Ovary (tissue), 9 donors: Measurements from ENCODE around the gene IFI6. TPM values are rescaled to one million over a fixed set of nuclear protein-coding genes. Genes with fewer than 3 reads are reported as not detected.
"Not testable (repeated sequence)": the region's sequence is repeated elsewhere in the genome, so short reads cannot be mapped to it uniquely, and the experiment has no call there.

ENCODE experiments used
- DNase-seq, 5 donors: peaks; one replicate each; pipeline ENCODE4 v3.0.0-alpha.2; 2019 to 2020
- H3K27ac ChIP-seq, 2 donors: fragments of 200-600 bp; one replicate each; pipeline versions ENCODE4 v1.5.1 to v1.8.0; 2019 to 2022
- H3K27me3 ChIP-seq: fragments of 200-600 bp; one replicate; pipeline ENCODE4 v1.8.0; 2022
- H3K36me3 ChIP-seq: fragments of 200-600 bp; sonication (generic); one replicate; pipeline ENCODE4 v1.5.1; 2019
- H3K4me1 ChIP-seq: one replicate; pipeline ENCODE4 v1.8.1; 2013; ENCODE audit warnings: mild to moderate bottlenecking, moderate library complexity; ENCODE audit not compliant: insufficient read depth
- H3K4me3 ChIP-seq: fragments of 200-600 bp; sonication (generic); one replicate; pipeline ENCODE4 v1.5.1; 2017
- H3K9me3 ChIP-seq, 2 donors: fragments of 200-600 bp in 1 of 2; sonication (generic) in 1 of 2; one replicate each; pipeline versions ENCODE4 v1.5.1 to v1.8.1; 2013 to 2019; ENCODE audit warnings: mild to moderate bottlenecking in 1 of 2, moderate library complexity in 1 of 2
- EP300 ChIP-seq: sonication (generic); formaldehyde crosslinking; IDR thresholded peaks from one replicate; pipeline ENCODE4 v1.6.1; 2017; ENCODE audit warnings: antibody characterized with exemption
- POLR2A ChIP-seq: fragments of 450-650 bp; IDR thresholded peaks from one replicate; pipeline ENCODE4 v1.6.1; 2017; ENCODE audit warnings: antibody characterized with exemption, mild to moderate bottlenecking, moderate library complexity
- WGBS, 3 donors: extraction: QIAGEN DNeasy Blood & Tissue Kit in 1 of 3; methylation state at CpG; one replicate each; pipeline versions ENCODE4 v1.1.5 to v1.1.7; 2013 to 2017; 5-methylcytosine and 5-hydroxymethylcytosine counted together
- intact Hi-C, 4 donors: fragments of 100-400 bp; cut with DNase I; formaldehyde crosslinking; loops; one replicate each; pipeline versions ENCODE4 v1.11.0 to v1.15.1; 2022 to 2023
- polyA plus RNA-seq, 2 donors: library from polyadenylated mRNA; stranded (reverse); fragments of 200-250 nt in 1 of 2; fragments of 350-450 nt in 1 of 2; fragmentation: Illumina TruSeq in 1 of 2; extraction: RNeasy Lipid Tissue Mini Kit (QIAGEN cat#74804) in 1 of 2; gene quantifications; one replicate each; pipeline ENCODE4 v1.2.3, GENCODE V29; 2013 to 2014
- total RNA-seq, 7 donors: library from RNA; depleted of rRNA in 2 of 7; stranded (reverse); fragments of >200 nt in 2 of 7; fragmentation: NEBNext Ultra II Directional in 3 of 7; extraction: Animal tissue kit (Norgen Biotek cat#: 25700) in 3 of 7; gene quantifications; one replicate each; pipeline versions ENCODE4 v1.1.0 to v1.2.4, GENCODE V29; 2016 to 2023
- TF ChIP-seq, protein P1 (sequence below), 3 donors: fragments of 450-650 bp in 2 of 3; fragments of 200-600 bp in 1 of 3; IDR thresholded peaks; one replicate each; pipeline versions ENCODE4 v1.5.1 to v1.8.0; 2016 to 2022; ENCODE audit warnings: antibody characterized with exemption in 3 of 3, mild to moderate bottlenecking in 1 of 3
- donor health status: DM: no; HTN: no; CAD: no; lungs with moderate emphysema.
- donor health status: DM: no; HTN: no; CAD: no.
- donor health status: Bipolar disorder and iron deficiency.
- donor health status: DM: yes; HTN: yes; CAD: no.
- donor health status: DM: no; HTN: no; CAD: no.
- donor health status: DM: yes; HTN: yes; CAD: no.

The IFI6 gene
- total and polyA plus RNA-seq, 9 donors: 30.3 to 274 (median 61.2) TPM

DNA sequence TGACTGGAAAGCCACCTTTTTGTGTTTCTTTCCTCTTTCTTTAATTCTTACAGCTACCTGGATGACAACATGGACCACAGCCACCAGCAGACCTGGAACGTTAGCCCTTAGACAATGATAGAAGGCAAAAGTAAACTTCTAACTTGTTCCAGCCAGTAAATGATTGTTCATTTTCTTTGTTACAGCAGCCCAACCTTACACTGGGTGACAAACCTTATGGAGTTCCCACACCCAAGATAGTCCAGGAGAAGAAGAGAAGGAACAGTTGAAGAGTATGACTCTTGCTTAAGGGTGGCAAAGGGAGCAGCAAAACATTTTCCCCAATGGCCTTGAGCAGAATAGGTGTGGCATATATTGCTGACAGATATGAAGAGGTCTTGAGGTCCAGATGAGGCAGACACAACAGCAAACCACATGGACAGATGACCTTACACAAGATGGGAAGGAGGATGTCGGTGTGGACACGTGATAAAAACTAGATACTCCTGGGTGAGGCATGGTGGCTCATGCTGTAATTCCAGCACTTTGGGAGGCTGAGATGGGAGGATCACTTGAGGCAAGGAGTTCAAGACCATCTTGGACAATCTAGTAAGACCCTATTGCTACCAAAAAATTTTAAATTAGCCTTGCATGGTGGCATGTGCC is 42.0 kb upstream of the IFI6 start:
- 30 to 52% (median 38%) methylated on average over 3 of the region's 3 CpGs for WGBS, 3 donors
- Histone ChIP-seq H3K27ac (no peak overlapping the region), H3K4me1 (no peaks in the 10 kb centered on the region), H3K27me3 (no peaks in the 10 kb centered on the region), H3K36me3 (no peaks in the 10 kb centered on the region), H3K9me3 (no peaks in the 10 kb centered on the region), H3K4me3 (no peak overlapping the region)
- TF ChIP-seq EP300: no peak
- no peak for DNase-seq
- intact Hi-C loops: no loop called here

DNA sequence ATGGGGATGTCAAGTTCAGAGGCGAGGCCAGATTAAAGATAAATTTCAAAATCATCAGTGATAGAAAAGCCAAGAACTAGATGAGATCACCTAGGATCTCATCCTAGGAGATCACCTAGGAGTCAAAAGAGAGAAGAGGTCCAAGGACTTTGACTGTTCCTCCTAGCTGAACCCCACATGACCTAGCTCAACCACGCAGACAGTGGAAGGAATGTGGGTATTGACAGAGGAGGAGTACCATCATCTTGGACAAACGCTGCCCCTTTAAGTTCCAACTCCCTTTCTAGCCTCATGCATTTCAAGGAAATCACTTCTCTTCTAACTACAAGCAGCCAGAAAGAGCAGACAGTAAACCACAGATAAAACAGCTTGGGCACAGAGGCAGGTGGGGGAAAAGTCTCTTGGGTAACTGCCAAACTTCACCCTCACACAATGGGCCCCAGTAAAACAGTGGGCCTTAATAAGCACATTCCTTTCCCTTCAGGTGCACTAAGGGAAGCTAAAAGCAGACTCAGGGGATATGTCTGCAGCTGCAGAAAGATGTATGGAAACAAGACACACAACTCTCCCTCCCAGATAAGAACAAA is 41.2 kb upstream of the IFI6 start:
- Histone ChIP-seq H3K4me3 (no peak overlapping the region), H3K27me3 (no peaks in the 10 kb centered on the region), H3K9me3 (no peaks in the 10 kb centered on the region), H3K4me1 (no peaks in the 10 kb centered on the region), H3K36me3 (no peaks in the 10 kb centered on the region), H3K27ac (no peak overlapping the region)
- no peak for DNase-seq
- TF ChIP-seq EP300: no peak
- no peak for TF ChIP-seq POLR2A
- TF ChIP-seq, protein P1, sequence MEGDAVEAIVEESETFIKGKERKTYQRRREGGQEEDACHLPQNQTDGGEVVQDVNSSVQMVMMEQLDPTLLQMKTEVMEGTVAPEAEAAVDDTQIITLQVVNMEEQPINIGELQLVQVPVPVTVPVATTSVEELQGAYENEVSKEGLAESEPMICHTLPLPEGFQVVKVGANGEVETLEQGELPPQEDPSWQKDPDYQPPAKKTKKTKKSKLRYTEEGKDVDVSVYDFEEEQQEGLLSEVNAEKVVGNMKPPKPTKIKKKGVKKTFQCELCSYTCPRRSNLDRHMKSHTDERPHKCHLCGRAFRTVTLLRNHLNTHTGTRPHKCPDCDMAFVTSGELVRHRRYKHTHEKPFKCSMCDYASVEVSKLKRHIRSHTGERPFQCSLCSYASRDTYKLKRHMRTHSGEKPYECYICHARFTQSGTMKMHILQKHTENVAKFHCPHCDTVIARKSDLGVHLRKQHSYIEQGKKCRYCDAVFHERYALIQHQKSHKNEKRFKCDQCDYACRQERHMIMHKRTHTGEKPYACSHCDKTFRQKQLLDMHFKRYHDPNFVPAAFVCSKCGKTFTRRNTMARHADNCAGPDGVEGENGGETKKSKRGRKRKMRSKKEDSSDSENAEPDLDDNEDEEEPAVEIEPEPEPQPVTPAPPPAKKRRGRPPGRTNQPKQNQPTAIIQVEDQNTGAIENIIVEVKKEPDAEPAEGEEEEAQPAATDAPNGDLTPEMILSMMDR (IDR thresholded peaks at IDR 0.05): no peak
- intact Hi-C loops: no loop called here
- WGBS, 3 donors: 37 to 44% (median 42%) methylated on average over 3 of the region's 3 CpGs

DNA sequence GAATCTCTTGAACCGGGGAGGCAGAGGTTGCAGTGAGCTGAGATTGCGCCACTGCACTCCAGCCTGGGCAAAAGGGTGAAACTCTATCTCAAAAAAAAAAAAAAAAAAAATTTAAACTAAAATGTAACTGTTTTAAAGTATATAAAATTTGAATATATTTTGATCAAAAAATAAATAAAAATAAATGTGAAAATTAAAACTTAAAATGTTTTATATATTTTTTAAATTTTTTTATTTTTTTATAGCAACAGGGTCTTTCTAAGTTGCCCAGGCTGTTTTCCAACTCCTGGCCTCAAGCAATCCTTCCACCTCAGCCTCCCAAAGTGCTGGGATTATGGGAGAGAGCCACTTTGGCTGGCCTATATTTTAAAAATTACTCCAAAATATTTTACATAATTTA is 38.6 kb upstream of the IFI6 start:
- Histone ChIP-seq H3K27me3 (no peaks in the 10 kb centered on the region), H3K9me3 (no peaks in the 10 kb centered on the region), H3K4me3 (no peak overlapping the region), H3K36me3 (no peaks in the 10 kb centered on the region), H3K4me1 (no peaks in the 10 kb centered on the region), H3K27ac (no peak overlapping the region)
- intact Hi-C loops: no loop called here
- TF ChIP-seq EP300: no peak
- TF ChIP-seq, protein P1 (IDR thresholded peaks at IDR 0.05): no peak
- TF ChIP-seq POLR2A: no peak
- WGBS, 3 donors: 94 to 100% (median 96%) methylated on average over 2 of the region's 2 CpGs
- no peak for DNase-seq

DNA sequence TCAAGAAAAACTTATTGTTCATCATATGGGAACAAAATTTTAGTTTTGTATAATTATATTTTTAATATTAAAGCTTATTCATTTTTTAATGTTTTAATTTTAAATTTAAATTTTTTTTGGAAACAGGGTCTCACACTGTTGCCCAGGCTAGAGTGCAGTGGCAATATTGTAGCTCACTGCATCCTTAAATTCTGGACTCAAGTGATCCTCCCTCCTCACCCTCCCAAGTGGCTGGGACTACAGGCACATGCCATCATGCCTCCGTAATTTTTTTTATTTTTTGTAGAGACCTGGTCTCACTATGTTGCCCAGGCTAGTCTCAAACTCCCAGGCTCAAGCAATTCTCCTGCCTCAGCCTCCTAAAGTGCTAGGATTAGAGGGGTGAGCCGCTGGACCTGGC is 33.6 kb upstream of the IFI6 start:
- H3K4me3 ChIP-seq: no peak overlapping the region
- no peaks in the 10 kb centered on the region for H3K9me3 ChIP-seq
- H3K27me3 ChIP-seq: no peaks in the 10 kb centered on the region
- H3K27ac ChIP-seq: no peak overlapping the region
- 69 to 73% (median 69%) methylated on average over 2 of the region's 2 CpGs for WGBS, 3 donors
- no peaks in the 10 kb centered on the region for H3K36me3 ChIP-seq
- intact Hi-C loops: no loop called here
- no peak for TF ChIP-seq POLR2A
- TF ChIP-seq, protein P1 (IDR thresholded peaks at IDR 0.05): no peak
- no peaks in the 10 kb centered on the region for H3K4me1 ChIP-seq
- DNase-seq: no peak

DNA sequence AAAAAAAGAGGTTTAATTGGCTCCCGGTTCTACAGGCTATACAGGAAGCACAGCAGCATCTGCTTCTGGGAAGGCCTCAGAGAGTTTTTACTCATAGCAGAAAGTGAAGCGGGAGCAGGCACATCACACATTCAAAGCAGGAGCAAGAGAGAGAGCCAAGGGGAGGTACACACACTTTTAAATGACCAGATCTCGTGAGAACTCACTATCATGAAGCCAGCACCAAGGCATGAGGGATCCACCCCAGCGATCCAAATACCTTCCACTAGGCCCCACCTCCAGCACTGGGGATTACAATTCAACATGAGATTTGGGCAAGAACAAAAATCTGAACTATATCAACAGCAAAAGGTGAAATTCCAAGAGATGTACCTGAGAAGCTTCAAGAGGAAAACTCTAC is 33.0 kb upstream of the IFI6 start:
- no peak overlapping the region for H3K27ac ChIP-seq
- no peak for DNase-seq
- no peaks in the 10 kb centered on the region for H3K4me1 ChIP-seq
- H3K27me3 ChIP-seq: no peaks in the 10 kb centered on the region
- no peak for TF ChIP-seq EP300
- no peak for TF ChIP-seq POLR2A
- TF ChIP-seq, protein P1 (IDR thresholded peaks at IDR 0.05): no peak
- intact Hi-C loops: no loop called here
- H3K36me3 ChIP-seq: no peaks in the 10 kb centered on the region
- 69 to 73% (median 73%) methylated on average over 4 of the region's 4 CpGs for WGBS, 3 donors
- H3K9me3 ChIP-seq: no peaks in the 10 kb centered on the region
- no peak overlapping the region for H3K4me3 ChIP-seq

DNA sequence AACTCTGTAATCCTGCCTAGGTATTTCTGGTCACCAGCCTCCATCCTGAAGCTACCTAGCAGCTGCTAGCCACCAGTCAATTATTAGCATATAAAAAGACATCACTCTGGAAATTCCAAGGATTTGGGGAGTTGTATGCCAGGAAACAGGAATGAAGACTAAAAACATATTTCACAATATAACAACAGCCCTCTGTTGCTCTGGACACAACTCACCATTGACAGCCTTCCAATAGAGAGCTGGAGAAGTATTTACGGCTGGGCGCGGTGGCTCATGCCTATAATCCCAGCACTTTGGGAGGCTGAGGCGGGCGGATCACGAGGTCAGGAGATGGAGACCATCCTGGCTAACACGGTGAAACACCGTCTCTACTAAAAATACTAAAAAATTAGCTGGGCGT is 24.8 kb upstream of the IFI6 start:
- intact Hi-C loops, H3K27me3 ChIP-seq, H3K27ac ChIP-seq, H3K4me1 ChIP-seq, H3K36me3 ChIP-seq, H3K9me3 ChIP-seq, DNase-seq, H3K4me3 ChIP-seq: not testable (repeated sequence)
- 77 to 83% (median 81%) methylated on average over 9 of the region's 9 CpGs for WGBS, 3 donors
